Measurements from ENCODE around the gene MTUS2.

- TF ChIP-seq CTCF (IDR thresholded peaks at IDR 0.05) (no peak), EZH2 (IDR thresholded peaks at IDR 0.05) (no peak)
These were observed 65.0 kb downstream of the MTUS2 start for GRCh38 chr13:28885181-28885580.

Measured in neural progenitor cell (in vitro differentiated cells).